Body of pancreas (tissue), 4 donors: ENCODE results near the gene SORCS1.

ENCODE experiments used
- CTCF ChIP-seq, 7 experiments: fragments of 450-650 bp in 4 of 7; fragments of 200-600 bp in 3 of 7; sonication (generic) in 3 of 7; IDR thresholded peaks; one replicate each; pipeline ENCODE4 v1.5.1; 2016 to 2019; ENCODE audit warnings: antibody characterized with exemption in 7 of 7
- POLR2A ChIP-seq, 3 donors: fragments of 450-650 bp; IDR thresholded peaks; one replicate each; pipeline ENCODE4 v1.6.1; 2016; ENCODE audit warnings: antibody characterized with exemption in 3 of 3, mild to moderate bottlenecking in 2 of 3

- TF ChIP-seq CTCF (IDR thresholded peaks at IDR 0.05) = no peak
- no peak for TF ChIP-seq POLR2A (IDR thresholded peaks at IDR 0.05)
Observed at GRCh38 chr10:106942035-106942662, 222.4 kb downstream of the SORCS1 start.
